HepG2 (cell line): ENCODE data around the gene SMAD3. TPM values are rescaled to one million over a fixed set of nuclear protein-coding genes. Genes with fewer than 3 reads are reported as not detected.

Experiments
- ARID2 ChIP-seq: sonication (generic); formaldehyde crosslinking; IDR thresholded peaks from 2 replicates; pipeline ENCODE4 v1.8.1; 2022; ENCODE audit warnings: mild to moderate bottlenecking, missing genetic modification reagents, borderline replicate concordance
- DZIP1 ChIP-seq: sonication (generic); formaldehyde crosslinking; IDR thresholded peaks from 2 replicates; pipeline ENCODE4 v1.5.0; 2020; ENCODE audit warnings: mild to moderate bottlenecking, missing genetic modification reagents
- GZF1 ChIP-seq: sonication (generic); formaldehyde crosslinking; IDR thresholded peaks from 2 replicates; pipeline ENCODE4 v1.5.1; 2020; ENCODE audit warnings: mild to moderate bottlenecking, missing genetic modification reagents
- HBP1 ChIP-seq: IDR thresholded peaks from 2 replicates; pipeline ENCODE4 v1.6.1; 2016; ENCODE audit warnings: low read depth, control low read depth
- HHEX ChIP-seq: IDR thresholded peaks from 2 replicates; pipeline ENCODE4 v1.6.1; 2016; ENCODE audit warnings: control low read depth
- HNRNPL ChIP-seq: fragments of 200-400 bp; formaldehyde crosslinking; IDR thresholded peaks from 2 replicates; pipeline ENCODE4 v1.6.1; 2017; ENCODE audit warnings: mild to moderate bottlenecking, low read depth, low read length
- KLF15 ChIP-seq: sonication (generic); formaldehyde crosslinking; IDR thresholded peaks from 2 replicates; pipeline ENCODE4 v1.8.1; 2023; ENCODE audit warnings: borderline replicate concordance, mild to moderate bottlenecking, inconsistent platforms, missing genetic modification reagents, mixed read lengths
- NBN ChIP-seq: fragments of 450-650 bp; conservative IDR thresholded peaks from 2 replicates; pipeline ENCODE4 v1.6.1; 2017
- NFATC3 ChIP-seq: sonication (generic); formaldehyde crosslinking; IDR thresholded peaks from 2 replicates; pipeline ENCODE4 v1.5.1; 2020; ENCODE audit warnings: mild to moderate bottlenecking, missing genetic modification reagents
- NFKB2 ChIP-seq: sonication (generic); formaldehyde crosslinking; IDR thresholded peaks from 2 replicates; pipeline ENCODE4 v1.4.0; 2020; ENCODE audit warnings: missing genetic modification reagents, borderline replicate concordance
- NRL ChIP-seq: sonication (generic); formaldehyde crosslinking; IDR thresholded peaks from 2 replicates; pipeline ENCODE4 v1.5.0; 2020; ENCODE audit warnings: missing genetic modification reagents, mild to moderate bottlenecking, moderate library complexity, borderline replicate concordance
- POLR2G ChIP-seq: fragments of 200-400 bp; formaldehyde crosslinking; IDR thresholded peaks from 2 replicates; pipeline ENCODE4 v1.6.1; 2018; ENCODE audit warnings: mild to moderate bottlenecking, low read depth, low read length, moderate library complexity
- RAD21 ChIP-seq: fragments of 450-650 bp; formaldehyde crosslinking; IDR thresholded peaks from 2 replicates; pipeline ENCODE4 v1.5.0; 2020; ENCODE audit warnings: mild to moderate bottlenecking
- RBM22 ChIP-seq: fragments of 200-400 bp; formaldehyde crosslinking; optimal IDR thresholded peaks from 2 replicates; pipeline ENCODE3; 2017; ENCODE audit warnings: mild to moderate bottlenecking, low read length, moderate library complexity
- RCOR2 ChIP-seq: IDR thresholded peaks from 2 replicates; pipeline ENCODE4 v1.6.1; 2016; ENCODE audit warnings: missing biosample characterization, missing genetic modification reagents
- SNAPC2 ChIP-seq: sonication (generic); formaldehyde crosslinking; IDR thresholded peaks from 2 replicates; pipeline ENCODE4 v1.8.1; 2022; ENCODE audit warnings: mild to moderate bottlenecking, missing genetic modification reagents
- ZBTB43 ChIP-seq: sonication (generic); formaldehyde crosslinking; conservative IDR thresholded peaks from 2 replicates; pipeline ENCODE4 v1.4.0; 2020; ENCODE audit warnings: missing genetic modification reagents
- ZNF138 ChIP-seq: sonication (generic); formaldehyde crosslinking; IDR thresholded peaks from 2 replicates; pipeline ENCODE4 v1.5.0; 2020; ENCODE audit warnings: mild to moderate bottlenecking, low read depth, missing genetic modification reagents
- ZNF317 ChIP-seq: sonication (generic); formaldehyde crosslinking; IDR thresholded peaks from 2 replicates; pipeline ENCODE4 v1.5.0; 2020; ENCODE audit warnings: mild to moderate bottlenecking, missing genetic modification reagents
- ZNF343 ChIP-seq: sonication (generic); formaldehyde crosslinking; IDR thresholded peaks from 2 replicates; pipeline ENCODE4 v1.4.0; 2020; ENCODE audit warnings: mild to moderate bottlenecking, missing genetic modification reagents
- ZNF367 ChIP-seq: sonication (generic); formaldehyde crosslinking; IDR thresholded peaks from 2 replicates; pipeline ENCODE4 v1.4.0; 2020; ENCODE audit warnings: missing genetic modification reagents, borderline replicate concordance
- ZNF543 ChIP-seq: sonication (generic); formaldehyde crosslinking; IDR thresholded peaks from 2 replicates; pipeline ENCODE4 v1.4.0; 2020; ENCODE audit warnings: mild to moderate bottlenecking, missing genetic modification reagents
- ZNF570 ChIP-seq: sonication (generic); formaldehyde crosslinking; IDR thresholded peaks from 2 replicates; pipeline ENCODE4 v1.4.0; 2020; ENCODE audit warnings: mild to moderate bottlenecking, missing genetic modification reagents, borderline replicate concordance
- ZSCAN22 ChIP-seq: sonication (generic); formaldehyde crosslinking; IDR thresholded peaks from 2 replicates; pipeline ENCODE4 v1.4.0; 2020; ENCODE audit warnings: mild to moderate bottlenecking, missing genetic modification reagents
- polyA plus RNA-seq, 8 experiments: library from polyadenylated mRNA; depleted of rRNA in 3 of 8; stranded (reverse) in 7 of 8; unstranded in 1 of 8; fragments of >200 nt; fragmentation: Illumina TruSeq in 4 of 8; extraction: Trizol in 4 of 8; gene quantifications; 2 replicates each; pipeline versions ENCODE4 v1.2.1 to v1.2.3, GENCODE V29; 2011 to 2016; ENCODE audit warnings: low read depth in 4 of 8, missing spikeins in 1 of 8, mixed read lengths in 1 of 8; ENCODE audit not compliant: insufficient read depth in 1 of 8
- total RNA-seq, 5 experiments: library from RNA; depleted of rRNA; stranded (reverse); fragments of >200 nt; fragmentation: Illumina TruSeq; extraction: Trizol; gene quantifications; 2 replicates each; pipeline ENCODE4 v1.2.3, GENCODE V29; 2016; ENCODE audit warnings: low read depth in 1 of 5

The SMAD3 gene
- total and polyA plus RNA-seq, 2 of the 13 experiments (the other 11 are each of a cell fraction or from before 2014, with no cell fraction given), result 8.6 to 56.3 TPM

- TF ChIP-seq ZNF367 (no peak), HBP1 (CRISPR knock-in tag) (peak; percentile 79; the same call in 1 of the 2 replicates), HHEX (CRISPR knock-in tag) (peak; percentile 45; the same call in 1 of the 2 replicates), POLR2G (no peak; the same call in 1 of the 2 replicates), SNAPC2 (CRISPR knock-in tag) (no peak), RAD21 (CRISPR knock-in tag) (no peak), DZIP1 (CRISPR knock-in tag) (no peak), ARID2 (CRISPR knock-in tag) (no peak), ZNF570 (CRISPR knock-in tag) (no peak), GZF1 (CRISPR knock-in tag) (no peak), ZNF543 (CRISPR knock-in tag) (no peak), RCOR2 (CRISPR knock-in tag) (peak; percentile 94), NFATC3 (CRISPR knock-in tag) (no peak), ZSCAN22 (no peak), RBM22 (peak; percentile 59), ZBTB43 (peak; percentile 49; the same call in 1 of the 2 replicates), ZNF317 (0 out of 2 replicates have a peak, but pooled peaks have one; percentile 64), HNRNPL (no peak), NBN (no peak), NFKB2 (no peak; the same call in 1 of the 2 replicates), NRL (CRISPR knock-in tag) (no peak), KLF15 (CRISPR knock-in tag) (no peak), ZNF343 (CRISPR knock-in tag) (no peak; the same call in 1 of the 2 replicates), ZNF138 (CRISPR knock-in tag) (no peak)
These were observed 81.5 kb downstream of the SMAD3 start (continued) for GRCh38 chr15:67146875-67147381.
